GM12878 (cell line): Measurements from ENCODE around the gene NTSR1. TPM values are rescaled to one million over a fixed set of nuclear protein-coding genes. Genes with fewer than 3 reads are reported as not detected.

ENCODE experiments used
- ATAC-seq: fragments of 200-7000 bp; cut with Tn5 transposase; 3 replicates; pipeline ENCODE4 v1.9.1; 2020; ENCODE audit warnings: mild to moderate bottlenecking, moderate library complexity
- BruUV-seq: library from RNA; stranded (reverse); fragments of 400-500 nt; replicated peaks from 2 replicates; lab custom pipeline; 2021; lab: Mats Ljungman, UMichigan
- CTCF ChIA-PET: fragments of 300-600 bp; sonication (Branson Sonifier 250); formaldehyde crosslinking; extraction: SDS; loops from one replicate; lab custom pipeline; 2021; ENCODE audit warnings: inconsistent platforms; lab: Yijun Ruan, JAX
- POLR2A ChIA-PET: fragments of 350-600 bp; formaldehyde crosslinking; extraction: SDS; loops from one replicate; lab custom pipeline; 2021; ENCODE audit warnings: inconsistent platforms; lab: Charles Lee
- RAD21 ChIA-PET: fragments of 300-600 bp; sonication (Branson Sonifier 250); formaldehyde crosslinking; loops from one replicate; lab custom pipeline; 2023; ENCODE audit warnings: antibody characterized with exemption; ENCODE audit not compliant: unreplicated experiment; lab: Charles Lee
- SMC1A ChIA-PET: fragments of 300-600 bp; sonication (Branson Sonifier 250); formaldehyde crosslinking; loops from one replicate; lab custom pipeline; 2023; ENCODE audit not compliant: unreplicated experiment, uncharacterized antibody; lab: Charles Lee
- DNase-seq: peaks from one replicate; pipeline ENCODE4 v3.0.0-alpha.2; 2011; ENCODE audit warnings: low read depth, low spot score
- FAIRE-seq: peaks from 3 replicates; lab custom pipeline; 2011; peaks lifted over from hg19 to GRCh38; lab: Jason Lieb, UNC
- H2AFZ ChIP-seq: 2 replicates; pipeline ENCODE4 v1.6.0; 2011; ENCODE audit warnings: low read depth, low read length, control low read depth; ENCODE audit not compliant: control insufficient read depth
- H3K27ac ChIP-seq: 2 replicates; pipeline ENCODE4 v1.5.1; 2011; ENCODE audit warnings: control low read depth; ENCODE audit not compliant: control insufficient read depth, insufficient read depth
- H3K27me3 ChIP-seq, 2 experiments: replicated peaks in 1 of 2; 2 replicates each; pipeline versions ENCODE4 v1.6.0 to v1.6.1; 2011; ENCODE audit warnings: low read length in 1 of 2; ENCODE audit not compliant: control insufficient read depth in 2 of 2, insufficient read depth in 2 of 2
- H3K36me3 ChIP-seq, 2 experiments: 2 replicates each; pipeline ENCODE4 v1.5.1; 2011; ENCODE audit warnings: low read length in 1 of 2; ENCODE audit not compliant: control insufficient read depth in 2 of 2, insufficient read depth in 2 of 2
- H3K4me1 ChIP-seq: 2 replicates; pipeline ENCODE4 v1.6.1; 2011; ENCODE audit warnings: mild to moderate bottlenecking, low read length, moderate library complexity, mixed read lengths; ENCODE audit not compliant: control insufficient read depth, insufficient read depth
- H3K4me2 ChIP-seq: 2 replicates; pipeline ENCODE4 v1.6.0; 2011; ENCODE audit warnings: control low read depth; ENCODE audit not compliant: control insufficient read depth, insufficient read depth
- H3K4me3 ChIP-seq: fragments of 200-600 bp; sonication (generic); 2 replicates; pipeline ENCODE4 v1.5.1; 2016
- H3K79me2 ChIP-seq: 2 replicates; pipeline ENCODE4 v1.6.0; 2011; ENCODE audit warnings: low read length; ENCODE audit not compliant: control insufficient read depth, insufficient read depth
- H3K9ac ChIP-seq: 2 replicates; pipeline ENCODE4 v1.8.0; 2011; ENCODE audit warnings: low read length, control low read depth, mixed read lengths; ENCODE audit not compliant: control insufficient read depth, insufficient read depth
- H3K9me3 ChIP-seq: replicated peaks from 3 replicates; pipeline ENCODE4 v1.5.1; 2011; ENCODE audit warnings: mild to moderate bottlenecking, low read length; ENCODE audit not compliant: control insufficient read depth, insufficient read depth
- H4K20me1 ChIP-seq: 2 replicates; pipeline ENCODE4 v1.6.0; 2011; ENCODE audit not compliant: control insufficient read depth, insufficient read depth
- BACH1 ChIP-seq: fragments of 450-650 bp; IDR thresholded peaks from 2 replicates; pipeline ENCODE4 v1.6.1; 2017; ENCODE audit warnings: mild to moderate bottlenecking, borderline replicate concordance
- CBFB ChIP-seq: IDR thresholded peaks from 2 replicates; pipeline ENCODE4 v1.6.1; 2016; ENCODE audit warnings: antibody characterized with exemption, low read depth
- E2F4 ChIP-seq: IDR thresholded peaks from 2 replicates; pipeline ENCODE4 v1.6.1; 2012; ENCODE audit warnings: low read depth, low read length, improper control_type of control experiment
- NFYA ChIP-seq: IDR thresholded peaks from 2 replicates; pipeline ENCODE4 v1.6.1; 2011; ENCODE audit warnings: low read depth, mild to moderate bottlenecking, low read length, improper control_type of control experiment, borderline replicate concordance
- PAX8 ChIP-seq: fragments of 450-650 bp; IDR thresholded peaks from 2 replicates; pipeline ENCODE4 v1.6.1; 2017; ENCODE audit warnings: mild to moderate bottlenecking, moderate library complexity
- RBBP5 ChIP-seq: fragments of 200-600 bp; sonication (generic); conservative IDR thresholded peaks from 2 replicates; pipeline ENCODE4 v1.6.1; 2016
- RCOR1 ChIP-seq: conservative IDR thresholded peaks from 2 replicates; pipeline ENCODE4 v1.6.1; 2012; ENCODE audit warnings: low read depth, low read length, improper control_type of control experiment
- SREBF1 ChIP-seq: IDR thresholded peaks from 2 replicates; pipeline ENCODE4 v1.6.1; 2012; ENCODE audit warnings: mild to moderate bottlenecking, low read length
- SUZ12 ChIP-seq: fragments of 200-600 bp; sonication (generic); IDR thresholded peaks from one replicate; pipeline ENCODE4 v1.6.1; 2018; ENCODE audit warnings: antibody characterized with exemption, mild to moderate bottlenecking; ENCODE audit not compliant: unreplicated experiment
- TCF12 ChIP-seq: IDR thresholded peaks from 2 replicates; pipeline ENCODE4 v1.6.1; 2011; ENCODE audit warnings: low read depth, mild to moderate bottlenecking, low read length
- ZNF622 ChIP-seq: fragments of 450-650 bp; IDR thresholded peaks from 2 replicates; pipeline ENCODE4 v1.6.1; 2017; ENCODE audit warnings: mild to moderate bottlenecking, inconsistent platforms
- WGBS: methylation state at CpG from one replicate; pipeline ENCODE4 v1.1.6; 2016; ENCODE audit warnings: low lambda C conversion rate; ENCODE audit not compliant: insufficient replicate concordance, insufficient coverage; ENCODE audit errors: missing lambda C conversion rate; 5-methylcytosine and 5-hydroxymethylcytosine counted together
- in situ Hi-C: fragments of 300-500 bp; cut with MboI; formaldehyde crosslinking; loops from 9 replicates; pipeline ENCODE4 v1.14.3; 2018; ENCODE audit warnings: mixed read lengths
- intact Hi-C: fragments of 100-400 bp; cut with micrococcal nuclease; formaldehyde crosslinking; loops from one replicate; pipeline ENCODE4 v1.14.2; 2022; ENCODE audit not compliant: unreplicated experiment
- polyA plus RNA-seq, 11 experiments: library from polyadenylated mRNA; depleted of rRNA in 4 of 11; unstranded in 6 of 11; stranded (reverse) in 5 of 11; fragments of >200 nt; fragmentation: Nextera tagmentation in 4 of 11; fragmentation: Illumina TruSeq in 1 of 11; extraction: Ambion mirVana in 4 of 11; extraction: Trizol in 1 of 11; gene quantifications; 1 replicate in 1 of 11; 2 replicates in 10 of 11; pipeline versions ENCODE4 v1.2.1 to v1.2.3, GENCODE V29; 2011 to 2016; ENCODE audit warnings: inconsistent platforms in 2 of 11, missing spikeins in 2 of 11, low read depth in 1 of 11
- total RNA-seq, 4 experiments: library from RNA; depleted of rRNA in 3 of 4; stranded (reverse); fragments of >200 nt in 3 of 4; fragmentation: Illumina TruSeq in 1 of 4; extraction: Trizol in 1 of 4; gene quantifications; 2 replicates each; pipeline versions ENCODE4 v1.2.1 to v1.2.3, GENCODE V29; 2013 to 2021
- TF ChIP-seq, protein P1 (sequence below): fragments of 450-650 bp; IDR thresholded peaks from 2 replicates; pipeline ENCODE4 v1.6.1; 2017; ENCODE audit warnings: mild to moderate bottlenecking, low read depth, inconsistent platforms; ENCODE audit not compliant: poor library complexity, severe bottlenecking
- TF ChIP-seq, protein P2 (sequence below): fragments of 450-650 bp; IDR thresholded peaks from 2 replicates; pipeline ENCODE4 v1.6.1; 2016; ENCODE audit warnings: mild to moderate bottlenecking
- TF ChIP-seq, protein P3 (sequence below): fragments of 450-650 bp; formaldehyde crosslinking; IDR thresholded peaks from 2 replicates; pipeline ENCODE4 v1.4.0; 2022; ENCODE audit warnings: mild to moderate bottlenecking, moderate library complexity

Gene NTSR1
- total and polyA plus RNA-seq, 10 of the 15 experiments (the other 5 are each of a cell fraction or from before 2014, with no cell fraction given): not detected

GRCh38 chr20:62661647-62662046 lies 47.0 kb upstream of the NTSR1 start (continued):
- TF ChIP-seq TCF12 (no peak), RBBP5 (no peak), PAX8 (no peak)
- TF ChIP-seq, protein P1, sequence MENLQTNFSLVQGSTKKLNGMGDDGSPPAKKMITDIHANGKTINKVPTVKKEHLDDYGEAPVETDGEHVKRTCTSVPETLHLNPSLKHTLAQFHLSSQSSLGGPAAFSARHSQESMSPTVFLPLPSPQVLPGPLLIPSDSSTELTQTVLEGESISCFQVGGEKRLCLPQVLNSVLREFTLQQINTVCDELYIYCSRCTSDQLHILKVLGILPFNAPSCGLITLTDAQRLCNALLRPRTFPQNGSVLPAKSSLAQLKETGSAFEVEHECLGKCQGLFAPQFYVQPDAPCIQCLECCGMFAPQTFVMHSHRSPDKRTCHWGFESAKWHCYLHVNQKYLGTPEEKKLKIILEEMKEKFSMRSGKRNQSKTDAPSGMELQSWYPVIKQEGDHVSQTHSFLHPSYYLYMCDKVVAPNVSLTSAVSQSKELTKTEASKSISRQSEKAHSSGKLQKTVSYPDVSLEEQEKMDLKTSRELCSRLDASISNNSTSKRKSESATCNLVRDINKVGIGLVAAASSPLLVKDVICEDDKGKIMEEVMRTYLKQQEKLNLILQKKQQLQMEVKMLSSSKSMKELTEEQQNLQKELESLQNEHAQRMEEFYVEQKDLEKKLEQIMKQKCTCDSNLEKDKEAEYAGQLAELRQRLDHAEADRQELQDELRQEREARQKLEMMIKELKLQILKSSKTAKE: no peak
- TF ChIP-seq, protein P2, sequence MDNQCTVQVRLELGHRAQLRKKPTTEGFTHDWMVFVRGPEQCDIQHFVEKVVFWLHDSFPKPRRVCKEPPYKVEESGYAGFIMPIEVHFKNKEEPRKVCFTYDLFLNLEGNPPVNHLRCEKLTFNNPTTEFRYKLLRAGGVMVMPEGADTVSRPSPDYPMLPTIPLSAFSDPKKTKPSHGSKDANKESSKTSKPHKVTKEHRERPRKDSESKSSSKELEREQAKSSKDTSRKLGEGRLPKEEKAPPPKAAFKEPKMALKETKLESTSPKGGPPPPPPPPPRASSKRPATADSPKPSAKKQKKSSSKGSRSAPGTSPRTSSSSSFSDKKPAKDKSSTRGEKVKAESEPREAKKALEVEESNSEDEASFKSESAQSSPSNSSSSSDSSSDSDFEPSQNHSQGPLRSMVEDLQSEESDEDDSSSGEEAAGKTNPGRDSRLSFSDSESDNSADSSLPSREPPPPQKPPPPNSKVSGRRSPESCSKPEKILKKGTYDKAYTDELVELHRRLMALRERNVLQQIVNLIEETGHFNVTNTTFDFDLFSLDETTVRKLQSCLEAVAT: no peak

DNA sequence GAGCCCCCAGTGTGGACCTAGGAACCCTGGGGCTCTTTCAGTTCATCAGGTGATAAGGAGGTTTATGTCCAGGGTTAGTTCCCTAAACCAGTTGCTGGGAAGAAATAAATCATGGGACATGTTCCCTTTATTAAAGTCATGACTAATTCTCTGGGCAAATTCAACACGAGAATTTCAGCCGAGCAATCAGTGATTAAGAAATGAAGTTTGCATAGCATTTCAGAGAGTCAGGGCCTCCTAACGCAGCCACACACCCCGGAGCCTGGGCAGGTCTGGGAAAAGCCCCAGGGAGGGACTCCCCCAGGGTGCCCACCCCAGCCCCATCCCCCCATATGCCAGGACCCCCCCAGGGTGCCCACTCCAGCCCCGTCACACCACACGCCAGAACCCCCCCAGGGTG lies 46.2 kb upstream of the NTSR1 start:
- Histone ChIP-seq H3K4me2 (no peak overlapping the region), H3K4me1 (peaks cover 9% of the 10 kb centered on the region), H3K27me3 (no peaks in the 10 kb centered on the region), H3K36me3 (peaks cover 3 to 16% of the 10 kb centered on the region in 2 experiments; a peak in 3 of 4 replicates), H3K4me3 (no peak overlapping the region), H4K20me1 (no peaks in the 10 kb centered on the region), H3K27ac (no peak overlapping the region), H3K9ac (no peak overlapping the region), H3K9me3 (no peaks in the 10 kb centered on the region), H2AFZ (no peak overlapping the region), H3K79me2 (no peaks in the 10 kb centered on the region)
- no peak for FAIRE-seq
- DNase-seq: no peak
- no TSS peak for BruUV-seq
- ChIA-PET RAD21 (no interaction called here), POLR2A (no interaction called here), SMC1A (no interaction called here), CTCF (no interaction called here)
- no peak for ATAC-seq
- 67% methylated on average over 4 of the region's 6 CpGs for WGBS
- in situ Hi-C loops (no loop called here), intact Hi-C loops (no loop called here)
- TF ChIP-seq E2F4: no peak
- no peak for TF ChIP-seq SUZ12
- no peak for TF ChIP-seq SREBF1
- TF ChIP-seq BACH1: no peak
- TF ChIP-seq ZNF622: no peak
- TF ChIP-seq, protein P3, sequence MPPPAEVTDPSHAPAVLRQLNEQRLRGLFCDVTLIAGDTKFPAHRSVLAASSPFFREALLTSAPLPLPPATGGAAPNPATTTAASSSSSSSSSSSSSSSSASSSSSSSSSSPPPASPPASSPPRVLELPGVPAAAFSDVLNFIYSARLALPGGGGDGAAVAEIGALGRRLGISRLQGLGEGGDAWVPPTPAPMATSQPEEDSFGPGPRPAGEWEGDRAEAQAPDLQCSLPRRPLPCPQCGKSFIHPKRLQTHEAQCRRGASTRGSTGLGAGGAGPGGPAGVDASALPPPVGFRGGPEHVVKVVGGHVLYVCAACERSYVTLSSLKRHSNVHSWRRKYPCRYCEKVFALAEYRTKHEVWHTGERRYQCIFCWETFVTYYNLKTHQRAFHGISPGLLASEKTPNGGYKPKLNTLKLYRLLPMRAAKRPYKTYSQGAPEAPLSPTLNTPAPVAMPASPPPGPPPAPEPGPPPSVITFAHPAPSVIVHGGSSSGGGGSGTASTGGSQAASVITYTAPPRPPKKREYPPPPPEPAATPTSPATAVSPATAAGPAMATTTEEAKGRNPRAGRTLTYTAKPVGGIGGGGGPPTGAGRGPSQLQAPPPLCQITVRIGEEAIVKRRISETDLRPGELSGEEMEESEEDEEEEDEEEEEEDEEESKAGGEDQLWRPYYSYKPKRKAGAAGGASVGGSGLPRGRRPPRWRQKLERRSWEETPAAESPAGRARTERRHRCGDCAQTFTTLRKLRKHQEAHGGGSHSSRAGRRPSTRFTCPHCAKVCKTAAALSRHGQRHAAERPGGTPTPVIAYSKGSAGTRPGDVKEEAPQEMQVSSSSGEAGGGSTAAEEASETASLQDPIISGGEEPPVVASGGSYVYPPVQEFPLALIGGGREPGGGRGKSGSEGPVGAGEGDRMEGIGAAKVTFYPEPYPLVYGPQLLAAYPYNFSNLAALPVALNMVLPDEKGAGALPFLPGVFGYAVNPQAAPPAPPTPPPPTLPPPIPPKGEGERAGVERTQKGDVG (CRISPR knock-in tag): no peak
- TF ChIP-seq NFYA: no peak
- TF ChIP-seq RCOR1: no peak
- TF ChIP-seq CBFB: no peak
